ENCODE results near the gene OTOP2.

GRCh38 chr17:74903671-74904070 lies 20.4 kb upstream of the OTOP2 start:
- TF ChIP-seq, protein P1, sequence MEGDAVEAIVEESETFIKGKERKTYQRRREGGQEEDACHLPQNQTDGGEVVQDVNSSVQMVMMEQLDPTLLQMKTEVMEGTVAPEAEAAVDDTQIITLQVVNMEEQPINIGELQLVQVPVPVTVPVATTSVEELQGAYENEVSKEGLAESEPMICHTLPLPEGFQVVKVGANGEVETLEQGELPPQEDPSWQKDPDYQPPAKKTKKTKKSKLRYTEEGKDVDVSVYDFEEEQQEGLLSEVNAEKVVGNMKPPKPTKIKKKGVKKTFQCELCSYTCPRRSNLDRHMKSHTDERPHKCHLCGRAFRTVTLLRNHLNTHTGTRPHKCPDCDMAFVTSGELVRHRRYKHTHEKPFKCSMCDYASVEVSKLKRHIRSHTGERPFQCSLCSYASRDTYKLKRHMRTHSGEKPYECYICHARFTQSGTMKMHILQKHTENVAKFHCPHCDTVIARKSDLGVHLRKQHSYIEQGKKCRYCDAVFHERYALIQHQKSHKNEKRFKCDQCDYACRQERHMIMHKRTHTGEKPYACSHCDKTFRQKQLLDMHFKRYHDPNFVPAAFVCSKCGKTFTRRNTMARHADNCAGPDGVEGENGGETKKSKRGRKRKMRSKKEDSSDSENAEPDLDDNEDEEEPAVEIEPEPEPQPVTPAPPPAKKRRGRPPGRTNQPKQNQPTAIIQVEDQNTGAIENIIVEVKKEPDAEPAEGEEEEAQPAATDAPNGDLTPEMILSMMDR (conservative IDR thresholded peaks at IDR 0.05; ENCODE audit: low read depth, low read length): no peak
- TF ChIP-seq CHD1 (IDR thresholded peaks at IDR 0.05; ENCODE audit: low read depth, low read length): no peak

Measured in IMR-90 (cell line).